PC-9 (cell line): ENCODE data around the gene ALMS1. TPM values are rescaled to one million over a fixed set of nuclear protein-coding genes. Genes with fewer than 3 reads are reported as not detected.
"Not testable (repeated sequence)": the region's sequence is repeated elsewhere in the genome, so short reads cannot be mapped to it uniquely, and the experiment has no call there.

Experiments
- BruUV-seq: library from RNA; stranded (reverse); fragments of 400-500 nt; replicated peaks from 2 replicates; lab custom pipeline; 2021; lab: Mats Ljungman, UMichigan
- CTCF ChIA-PET: fragments of 300-600 bp; sonication (Branson Sonifier 250); formaldehyde crosslinking; loops from one replicate; lab custom pipeline; 2022; ENCODE audit warnings: antibody characterized with exemption; lab: Charles Lee
- POLR2A ChIA-PET: fragments of 300-600 bp; sonication (Branson Sonifier 250); formaldehyde crosslinking; loops from one replicate; lab custom pipeline; 2022; ENCODE audit warnings: antibody characterized with exemption; ENCODE audit not compliant: unreplicated experiment; lab: Charles Lee
- DNase-seq, 2 experiments: peaks; one replicate each; pipeline versions ENCODE4 v3.0.0 to v3.0.0-alpha.2; 2015 to 2022; ENCODE audit warnings: mixed read lengths in 1 of 2
- H2AFZ ChIP-seq: fragments of 200-600 bp; sonication (generic); 2 replicates; pipeline ENCODE4 v1.8.1; 2017; ENCODE audit warnings: antibody characterized with exemption
- H3F3A ChIP-seq: fragments of 200-600 bp; sonication (generic); 2 replicates; pipeline ENCODE4 v1.8.1; 2017; ENCODE audit warnings: antibody characterized with exemption, mild to moderate bottlenecking, low read depth; ENCODE audit not compliant: insufficient read depth
- H3K27ac ChIP-seq: fragments of 200-600 bp; sonication (generic); 2 replicates; pipeline ENCODE4 v1.6.1; 2016; ENCODE audit warnings: mixed run types
- H3K27me3 ChIP-seq: fragments of 200-600 bp; sonication (generic); 2 replicates; pipeline ENCODE4 v1.6.1; 2016; ENCODE audit warnings: low read depth, mixed run types; ENCODE audit not compliant: insufficient read depth
- H3K36me3 ChIP-seq: fragments of 200-600 bp; sonication (generic); 2 replicates; pipeline ENCODE4 v1.6.1; 2016; ENCODE audit warnings: low read depth, mixed run types
- H3K4me1 ChIP-seq: fragments of 200-600 bp; sonication (generic); replicated peaks from 2 replicates; pipeline ENCODE4 v1.6.1; 2016; ENCODE audit warnings: mixed run types; ENCODE audit not compliant: insufficient read depth
- H3K4me2 ChIP-seq: fragments of 200-600 bp; sonication (generic); 2 replicates; pipeline ENCODE4 v1.6.1; 2017; ENCODE audit warnings: mixed run types
- H3K4me3 ChIP-seq: fragments of 200-600 bp; sonication (generic); 2 replicates; pipeline ENCODE4 v1.6.1; 2016; ENCODE audit warnings: mixed run types
- H3K79me2 ChIP-seq: fragments of 200-600 bp; sonication (generic); 2 replicates; pipeline ENCODE4 v1.6.1; 2017; ENCODE audit warnings: low read depth, mixed run types
- H3K9me2 ChIP-seq: fragments of 200-600 bp; sonication (generic); 2 replicates; pipeline ENCODE4 v1.8.1; 2017; ENCODE audit warnings: mild to moderate bottlenecking; ENCODE audit not compliant: insufficient read depth
- H3K9me3 ChIP-seq: fragments of 200-600 bp; sonication (generic); 2 replicates; pipeline ENCODE4 v1.8.1; 2016; ENCODE audit warnings: low read depth; ENCODE audit not compliant: insufficient read depth
- H4K20me1 ChIP-seq: fragments of 200-600 bp; sonication (generic); 2 replicates; pipeline ENCODE4 v1.8.1; 2017; ENCODE audit not compliant: insufficient read depth
- EZH2 ChIP-seq: fragments of 200-600 bp; sonication (generic); IDR thresholded peaks from 2 replicates; pipeline ENCODE4 v1.8.0; 2017; ENCODE audit warnings: antibody characterized with exemption, low read depth
- intact Hi-C: fragments of 100-400 bp; cut with micrococcal nuclease; formaldehyde crosslinking; loops from one replicate; pipeline ENCODE4 v1.10.0; 2022; ENCODE audit not compliant: unreplicated experiment
- total RNA-seq: library from RNA; stranded (reverse); gene quantifications from 2 replicates; pipeline ENCODE4 v1.2.3, GENCODE V29; 2021
- TF ChIP-seq, protein P1 (sequence below): fragments of 200-600 bp; sonication (generic); conservative IDR thresholded peaks from 2 replicates; pipeline ENCODE4 v1.6.1; 2017; ENCODE audit warnings: mixed run types, antibody characterized with exemption, mild to moderate bottlenecking, moderate library complexity

Gene ALMS1
- total RNA-seq, 1 experiment from 2014 or later, result 16.7 TPM

- Histone ChIP-seq H3K79me2 (no peaks in the 10 kb centered on the region), H2AFZ (no peak overlapping the region), H3K27me3 (no peaks in the 10 kb centered on the region), H4K20me1 (no peaks in the 10 kb centered on the region), H3K9me3 (no peaks in the 10 kb centered on the region), H3K4me2 (no peak overlapping the region), H3K4me3 (no peak overlapping the region), H3K4me1 (no peaks in the 10 kb centered on the region), H3K36me3 (no peaks in the 10 kb centered on the region), H3K9me2 (no peaks in the 10 kb centered on the region), H3K27ac (no peak overlapping the region), H3F3A (no peaks in the 10 kb centered on the region; the same call in 1 of the 2 replicates)
- TF ChIP-seq, protein P1, sequence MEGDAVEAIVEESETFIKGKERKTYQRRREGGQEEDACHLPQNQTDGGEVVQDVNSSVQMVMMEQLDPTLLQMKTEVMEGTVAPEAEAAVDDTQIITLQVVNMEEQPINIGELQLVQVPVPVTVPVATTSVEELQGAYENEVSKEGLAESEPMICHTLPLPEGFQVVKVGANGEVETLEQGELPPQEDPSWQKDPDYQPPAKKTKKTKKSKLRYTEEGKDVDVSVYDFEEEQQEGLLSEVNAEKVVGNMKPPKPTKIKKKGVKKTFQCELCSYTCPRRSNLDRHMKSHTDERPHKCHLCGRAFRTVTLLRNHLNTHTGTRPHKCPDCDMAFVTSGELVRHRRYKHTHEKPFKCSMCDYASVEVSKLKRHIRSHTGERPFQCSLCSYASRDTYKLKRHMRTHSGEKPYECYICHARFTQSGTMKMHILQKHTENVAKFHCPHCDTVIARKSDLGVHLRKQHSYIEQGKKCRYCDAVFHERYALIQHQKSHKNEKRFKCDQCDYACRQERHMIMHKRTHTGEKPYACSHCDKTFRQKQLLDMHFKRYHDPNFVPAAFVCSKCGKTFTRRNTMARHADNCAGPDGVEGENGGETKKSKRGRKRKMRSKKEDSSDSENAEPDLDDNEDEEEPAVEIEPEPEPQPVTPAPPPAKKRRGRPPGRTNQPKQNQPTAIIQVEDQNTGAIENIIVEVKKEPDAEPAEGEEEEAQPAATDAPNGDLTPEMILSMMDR, result no peak
- no peak for TF ChIP-seq EZH2
- intact Hi-C loops, result no loop called here
- CTCF ChIA-PET, result no interaction called here
- BruUV-seq, result no TSS peak
- no peak for DNase-seq
- POLR2A ChIA-PET, result no interaction called here
These were observed 208.6 kb downstream of the ALMS1 start for GRCh38 chr2:73594251-73594650.

DNA sequence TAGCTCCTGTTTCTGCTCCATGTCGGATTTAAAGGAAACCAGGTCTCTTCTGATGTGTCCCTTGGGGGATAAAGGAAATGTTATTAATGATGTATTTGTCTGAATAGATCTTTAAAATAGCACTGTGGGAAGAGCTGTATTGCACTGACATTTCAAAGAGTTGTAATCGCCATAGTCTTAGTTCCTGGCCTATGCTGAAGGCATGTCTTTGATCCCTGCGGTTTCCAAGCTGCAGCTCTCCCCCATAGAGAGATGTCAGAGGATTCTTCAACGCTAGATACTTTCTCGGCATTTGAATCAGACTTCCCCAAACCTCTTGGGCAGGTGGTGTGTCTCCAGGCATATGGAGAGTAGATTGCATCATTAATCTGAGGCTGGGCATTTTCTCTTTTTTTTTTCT is 216.1 kb downstream of the ALMS1 start:
- intact Hi-C loops, result no loop called here
- ChIA-PET CTCF (no interaction called here), POLR2A (no interaction called here)
- no peaks in the 10 kb centered on the region for H3K36me3 ChIP-seq
- no peaks in the 10 kb centered on the region for H3K4me1 ChIP-seq
- no peaks in the 10 kb centered on the region for H3K79me2 ChIP-seq
- no peak overlapping the region for H3K27ac ChIP-seq
- no TSS peak for BruUV-seq
- H3K27me3 ChIP-seq, result no peaks in the 10 kb centered on the region
- no peak overlapping the region for H3K4me3 ChIP-seq
- no peaks in the 10 kb centered on the region for H3K9me3 ChIP-seq
- H3K9me2 ChIP-seq, result no peaks in the 10 kb centered on the region
- no peak for DNase-seq
- no peaks in the 10 kb centered on the region for H3F3A ChIP-seq
- no peak overlapping the region for H2AFZ ChIP-seq
- no peaks in the 10 kb centered on the region for H4K20me1 ChIP-seq
- H3K4me2 ChIP-seq, result no peak overlapping the region
- TF ChIP-seq, protein P1, result no peak
- no peak for TF ChIP-seq EZH2

- H3K4me1 ChIP-seq, H3F3A ChIP-seq, intact Hi-C loops, H3K9me3 ChIP-seq, DNase-seq, H3K27me3 ChIP-seq, H3K79me2 ChIP-seq, H3K4me2 ChIP-seq, H3K27ac ChIP-seq, BruUV-seq, H4K20me1 ChIP-seq, H2AFZ ChIP-seq, H3K4me3 ChIP-seq, H3K36me3 ChIP-seq, H3K9me2 ChIP-seq, CTCF ChIA-PET, POLR2A ChIA-PET: not testable (repeated sequence)
These were observed 217.5 kb downstream of the ALMS1 start for GRCh38 chr2:73603099-73603588.

- H3F3A ChIP-seq, H3K27ac ChIP-seq, CTCF ChIA-PET, H3K4me1 ChIP-seq, H3K79me2 ChIP-seq, DNase-seq, H3K9me2 ChIP-seq, H4K20me1 ChIP-seq, BruUV-seq, intact Hi-C loops, H3K9me3 ChIP-seq, H3K27me3 ChIP-seq, H3K4me3 ChIP-seq, H3K4me2 ChIP-seq, H3K36me3 ChIP-seq, POLR2A ChIA-PET, H2AFZ ChIP-seq: not testable (repeated sequence)
These were observed 219.0 kb downstream of the ALMS1 start for GRCh38 chr2:73604589-73604988.
